HG03103 (cell line): ENCODE data around the gene ADGRL3.

Experiments
- ATAC-seq: cut with Tn5 transposase; IDR thresholded peaks from one replicate; pipeline ENCODE4 v1.9.1; 2021; ENCODE audit warnings: low read depth; ENCODE audit not compliant: unreplicated experiment

ADGRL3 gene

DNA sequence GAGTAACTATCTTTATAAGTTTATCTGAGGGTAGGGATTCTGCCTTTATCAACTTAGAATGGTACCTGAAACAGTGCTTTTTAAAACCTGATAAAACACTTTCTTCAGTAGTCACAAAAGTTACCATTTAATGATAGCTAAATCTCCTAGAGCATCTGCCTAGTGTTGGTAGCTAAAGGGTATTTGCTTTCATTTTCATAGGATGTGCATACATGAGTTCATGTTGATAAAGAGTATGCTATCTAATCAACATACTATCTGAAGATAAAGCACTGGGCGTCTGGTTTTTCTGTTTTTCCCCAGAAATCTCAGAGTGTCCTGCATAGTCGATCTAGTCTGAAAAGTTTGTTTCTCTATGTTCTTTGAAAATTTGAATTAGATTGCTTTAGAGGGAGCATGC is 75.1 kb downstream of the ADGRL3 start:
- no peak for ATAC-seq

DNA sequence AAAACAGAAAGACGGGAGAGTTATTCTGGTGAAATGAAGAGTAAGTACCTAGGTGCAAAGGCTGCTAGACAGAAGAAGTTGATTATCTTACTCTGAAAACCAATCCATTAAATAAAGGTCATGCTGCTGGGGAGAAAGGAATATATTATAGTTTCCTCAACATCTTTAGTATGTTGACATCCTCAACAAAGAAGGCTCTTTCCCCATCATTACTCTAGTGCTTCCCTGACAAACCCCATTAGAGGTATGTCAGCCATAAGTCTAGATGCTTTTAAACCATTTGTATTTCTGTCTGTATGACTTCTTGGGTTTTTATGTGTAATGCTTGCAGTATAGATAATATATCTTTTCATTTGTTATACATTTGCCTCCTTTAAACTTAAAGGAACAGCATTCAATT is 75.9 kb downstream of the ADGRL3 start:
- ATAC-seq: no peak

DNA sequence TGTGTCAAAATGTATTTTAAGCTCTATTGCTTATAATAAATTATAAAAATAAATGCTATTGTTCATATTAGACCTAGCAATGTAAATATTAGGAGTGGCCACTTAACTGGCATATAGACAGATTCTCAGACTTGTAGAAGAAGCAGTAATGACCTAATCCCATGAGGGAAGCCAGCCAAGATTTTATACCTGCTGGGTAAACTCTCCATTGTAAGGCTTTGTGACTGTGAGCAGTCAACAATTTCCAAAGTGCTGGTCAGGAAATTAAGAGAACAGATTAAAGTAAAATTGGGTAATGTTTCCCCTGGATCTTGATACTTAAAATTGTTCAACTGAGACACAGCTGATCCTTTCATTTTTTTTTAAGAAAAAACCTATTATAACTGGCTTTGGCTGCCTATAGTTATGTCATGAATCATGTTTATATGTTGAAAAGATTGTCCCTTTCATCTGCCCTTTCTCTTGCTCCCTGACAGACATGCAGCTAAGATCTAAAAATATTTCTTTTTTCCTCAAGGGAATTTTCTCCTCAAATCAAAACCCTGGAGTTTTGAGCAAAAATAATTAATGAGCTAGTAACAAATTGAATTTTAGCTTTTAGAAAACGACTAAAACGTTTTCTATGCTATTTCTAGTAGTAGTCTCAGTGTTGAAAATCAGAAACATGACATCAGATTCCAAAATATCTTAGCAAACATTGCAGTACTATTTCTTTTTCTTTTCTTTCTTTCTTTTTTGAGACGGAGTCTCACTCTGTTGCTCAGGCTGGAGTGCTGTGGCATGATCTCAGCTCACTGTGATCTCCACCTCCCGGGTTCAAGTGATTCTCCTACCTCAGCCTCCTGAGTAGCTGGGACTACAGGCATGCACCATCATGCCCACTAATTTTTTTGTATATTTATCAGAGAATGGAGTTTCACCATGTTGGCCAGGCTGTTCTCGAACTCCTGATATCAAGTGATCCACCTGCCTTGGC is 77.9 kb downstream of the ADGRL3 start:
- ATAC-seq: no peak

DNA sequence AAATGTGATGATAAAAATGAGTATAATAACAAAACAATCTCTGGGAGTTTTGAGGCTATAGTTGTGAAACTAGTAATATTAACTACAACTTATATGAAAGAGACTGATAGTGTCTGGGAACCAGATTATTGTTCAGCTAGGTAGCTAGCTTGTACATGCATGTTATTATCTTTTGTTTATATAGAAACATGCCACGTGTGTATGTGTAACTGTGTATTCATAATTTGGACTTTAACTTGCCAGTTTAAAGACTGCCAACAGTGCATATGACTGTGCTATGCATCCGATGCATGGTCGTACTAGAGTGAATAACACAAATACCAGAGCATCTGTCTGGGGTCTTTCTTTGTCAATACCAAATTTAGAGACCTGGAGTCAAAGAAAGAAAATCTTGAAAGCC is 92.2 kb downstream of the ADGRL3 start:
- no peak for ATAC-seq

DNA sequence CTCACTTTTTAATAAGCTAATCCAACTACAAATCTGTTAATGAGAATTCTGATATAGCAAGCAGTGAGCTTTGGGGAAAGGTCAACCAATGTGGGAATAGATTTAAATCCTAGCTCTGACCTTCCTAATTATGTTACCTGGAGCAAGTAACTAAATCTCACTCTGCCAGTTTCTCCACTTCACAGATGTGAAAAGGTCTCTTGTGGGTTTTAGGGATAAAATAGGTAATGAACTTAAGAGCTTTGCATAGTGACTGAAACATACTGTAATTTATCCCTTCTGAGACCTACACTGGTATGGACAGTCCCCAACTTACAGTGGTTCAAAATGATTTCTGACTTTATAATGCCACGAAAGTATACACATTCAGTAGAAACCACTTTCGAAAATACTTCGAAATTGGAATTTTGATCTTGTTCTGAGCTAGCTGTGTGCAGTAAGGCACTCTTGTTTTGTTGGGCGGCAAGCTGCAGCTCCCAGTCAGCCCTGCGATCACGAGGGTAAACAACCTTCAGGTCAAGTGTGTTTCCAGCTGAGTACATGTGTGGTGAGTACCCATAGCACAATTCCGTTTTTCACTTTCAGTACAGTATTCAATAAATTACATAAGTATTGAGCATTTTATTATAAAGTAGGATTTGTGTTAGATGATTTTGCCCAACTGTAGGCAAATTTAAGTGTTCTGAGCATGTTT is 93.7 kb downstream of the ADGRL3 start:
- no peak for ATAC-seq

DNA sequence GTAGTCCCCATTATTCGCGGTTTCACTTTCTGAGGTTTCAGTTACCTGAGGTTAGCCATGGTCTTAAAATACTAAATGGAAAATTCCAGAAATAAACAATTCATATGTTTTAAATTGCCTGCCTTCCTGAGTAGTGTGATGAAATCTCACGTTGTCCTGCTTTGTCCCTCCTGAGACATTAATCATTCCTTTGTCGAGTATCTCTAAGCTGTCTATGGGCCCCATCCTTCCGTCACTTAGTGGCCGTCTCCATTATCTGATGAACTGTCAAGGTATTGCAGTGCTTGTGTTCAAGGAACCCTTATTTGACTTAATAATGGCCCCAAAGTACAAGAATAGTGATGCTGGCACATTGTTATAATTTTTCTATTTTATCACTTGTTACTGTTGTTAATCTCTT is 94.8 kb downstream of the ADGRL3 start:
- ATAC-seq: no peak

DNA sequence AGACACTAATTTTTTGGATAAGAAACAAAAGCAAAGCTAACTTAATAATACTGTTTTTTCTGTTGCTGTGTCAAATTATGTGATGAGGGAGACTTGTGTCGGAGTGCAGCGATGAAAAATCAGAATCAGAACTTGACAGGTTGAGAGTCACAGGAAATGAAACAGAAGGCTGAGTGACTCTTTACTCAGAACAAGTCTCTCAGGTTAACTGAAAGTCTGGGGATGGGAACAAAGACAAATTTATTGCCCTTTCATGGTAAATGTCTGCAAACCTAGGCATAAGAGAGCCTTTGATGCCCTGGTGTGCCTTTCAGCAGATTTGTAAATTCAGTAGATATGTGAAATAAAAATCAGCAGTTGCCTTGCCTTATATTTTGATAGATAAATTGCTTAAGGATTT is 96.0 kb downstream of the ADGRL3 start:
- no peak for ATAC-seq

DNA sequence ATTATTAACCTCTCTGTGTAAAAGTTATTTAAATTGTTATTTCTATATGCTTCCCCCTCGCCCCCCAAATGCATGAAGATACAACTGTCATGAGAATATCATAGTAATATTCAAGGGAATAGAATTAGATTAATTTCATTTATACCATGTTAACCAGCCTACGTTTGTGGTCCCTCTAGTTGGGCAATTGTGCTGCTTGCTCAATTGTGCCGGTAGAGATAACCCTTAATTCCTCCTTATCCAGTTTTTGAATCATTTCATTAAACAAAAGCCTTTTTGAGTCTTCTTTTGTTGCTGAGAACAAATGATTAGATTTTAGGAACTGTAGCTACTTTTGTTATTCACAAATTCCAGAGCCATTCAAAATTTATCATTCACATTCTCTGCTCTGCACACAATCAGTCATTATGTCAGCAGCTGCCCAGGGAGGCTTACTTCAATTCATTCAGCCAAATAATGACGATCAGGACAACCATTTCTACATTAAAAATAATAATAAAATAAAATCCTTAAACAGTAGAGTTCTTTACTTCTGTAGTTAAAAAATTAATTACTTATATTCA is 98.1 kb downstream of the ADGRL3 start:
- no peak for ATAC-seq

DNA sequence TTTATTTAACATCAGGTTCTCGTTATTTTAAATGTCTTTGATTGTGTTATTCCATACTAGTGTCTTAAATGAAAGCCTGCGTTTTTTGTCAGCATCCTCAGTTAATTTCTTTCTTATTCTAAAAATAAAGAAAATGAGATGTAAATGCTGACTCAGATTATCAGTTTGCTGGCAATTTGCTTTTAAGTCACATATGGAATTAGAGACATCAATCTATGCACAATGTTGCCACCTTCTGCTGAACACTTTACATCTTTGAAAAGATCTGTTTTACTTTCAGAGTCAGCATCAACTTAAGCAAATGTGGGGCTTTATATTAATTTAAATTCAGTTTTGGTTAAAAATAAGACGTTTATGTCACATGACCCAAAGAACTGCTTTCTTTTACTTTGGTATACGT is 99.2 kb downstream of the ADGRL3 start:
- ATAC-seq: no peak

DNA sequence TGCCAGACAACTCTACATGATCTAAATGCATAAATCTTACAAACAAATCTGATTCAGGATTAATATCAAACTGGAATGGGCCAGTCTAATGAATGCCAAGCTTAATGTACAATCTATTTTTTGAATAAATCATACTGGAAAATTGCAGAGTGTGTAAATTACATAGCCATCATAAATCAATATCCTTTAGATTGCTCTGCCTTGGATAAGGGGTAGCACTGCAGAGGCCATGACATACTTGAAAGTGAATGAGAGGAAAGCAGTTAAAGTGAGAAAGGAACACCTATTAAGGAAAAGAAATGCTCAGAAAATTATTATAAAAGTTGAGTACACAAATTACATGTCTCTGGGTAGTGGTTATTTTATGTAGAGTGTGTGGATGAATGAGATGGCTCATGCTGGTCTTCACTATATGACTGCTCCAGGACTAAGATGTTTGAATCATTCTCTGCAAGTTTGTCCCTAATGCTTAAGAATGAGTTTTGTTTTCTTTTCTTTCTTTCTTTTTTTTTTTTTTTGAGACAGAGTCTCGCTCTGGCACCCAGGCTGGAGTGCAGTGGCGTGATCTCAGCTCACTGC is 100.2 kb downstream of the ADGRL3 start:
- ATAC-seq: no peak

DNA sequence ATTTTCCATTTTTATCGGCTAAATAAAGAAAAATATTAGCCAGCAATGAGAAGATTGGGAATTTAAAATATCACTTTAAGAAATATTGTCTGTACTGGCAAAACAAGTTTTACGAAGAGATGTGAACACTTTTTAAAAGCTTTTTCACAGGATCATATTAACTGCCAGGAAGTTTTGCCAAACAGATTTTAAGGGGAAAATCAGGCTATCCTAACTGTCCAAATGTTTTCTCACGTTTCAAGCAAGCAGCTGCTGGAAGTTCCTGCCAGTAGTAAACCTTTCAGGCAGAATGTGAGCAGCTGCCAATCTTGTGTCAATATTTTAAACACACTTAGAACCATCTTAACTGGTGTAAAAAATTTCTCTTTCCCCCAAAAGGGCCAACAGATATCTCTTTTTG is 101.1 kb downstream of the ADGRL3 start:
- no peak for ATAC-seq

DNA sequence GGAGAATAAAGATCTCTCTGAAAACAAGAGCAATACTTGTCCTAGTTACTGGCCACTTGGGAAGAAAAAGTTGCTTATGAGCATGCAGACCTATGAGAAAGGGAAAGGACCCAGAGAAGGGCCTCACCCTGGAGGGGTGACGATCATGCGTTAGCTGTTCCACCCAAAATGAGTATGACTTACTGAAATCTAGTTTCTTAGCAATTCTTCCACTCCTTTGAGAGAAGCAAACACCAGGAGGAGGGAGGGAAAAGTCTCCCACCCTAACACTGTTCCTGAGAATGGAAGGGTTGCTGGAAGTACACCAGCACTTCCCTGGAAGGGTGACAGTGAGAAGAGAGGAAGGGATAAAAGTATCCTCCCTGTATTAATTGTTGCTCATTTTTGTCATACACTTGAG is 107.9 kb downstream of the ADGRL3 start:
- no peak for ATAC-seq

DNA sequence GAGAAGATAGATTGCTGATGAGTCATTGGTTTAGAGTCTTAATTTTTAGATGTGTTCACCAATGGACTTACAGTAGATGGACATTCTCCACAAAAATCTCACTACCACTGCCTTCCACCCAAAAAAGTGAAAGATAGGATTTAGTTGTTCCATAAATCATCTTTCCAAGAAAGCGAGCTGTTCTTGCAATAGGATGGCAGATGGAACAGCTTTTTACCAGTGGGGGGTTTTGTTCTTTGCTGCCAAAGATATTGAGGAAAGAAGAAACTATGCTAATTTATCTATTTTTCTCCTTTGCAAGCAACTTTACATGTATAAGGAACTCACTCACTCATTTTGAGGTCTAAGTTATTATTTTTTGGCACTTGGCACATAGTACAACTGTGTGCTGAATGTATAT is 109.5 kb downstream of the ADGRL3 start:
- no peak for ATAC-seq

DNA sequence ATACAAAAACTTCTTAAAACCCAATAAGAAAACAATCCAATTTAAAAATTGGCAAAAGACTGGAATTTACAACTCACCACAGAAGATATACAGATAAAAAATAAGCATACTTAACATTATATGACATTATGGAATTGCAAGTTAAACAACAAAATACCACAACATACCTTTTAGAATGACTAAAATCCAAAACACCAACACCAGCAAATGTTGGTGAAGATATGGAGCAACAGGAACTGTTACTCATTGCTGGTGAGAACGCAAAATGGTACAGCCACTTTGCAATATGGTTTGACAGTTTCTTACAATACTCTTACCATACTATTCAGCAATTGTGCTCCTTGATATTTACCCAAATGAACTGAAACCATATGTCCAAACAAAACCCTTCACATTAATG is 112.4 kb downstream of the ADGRL3 start:
- ATAC-seq: no peak

DNA sequence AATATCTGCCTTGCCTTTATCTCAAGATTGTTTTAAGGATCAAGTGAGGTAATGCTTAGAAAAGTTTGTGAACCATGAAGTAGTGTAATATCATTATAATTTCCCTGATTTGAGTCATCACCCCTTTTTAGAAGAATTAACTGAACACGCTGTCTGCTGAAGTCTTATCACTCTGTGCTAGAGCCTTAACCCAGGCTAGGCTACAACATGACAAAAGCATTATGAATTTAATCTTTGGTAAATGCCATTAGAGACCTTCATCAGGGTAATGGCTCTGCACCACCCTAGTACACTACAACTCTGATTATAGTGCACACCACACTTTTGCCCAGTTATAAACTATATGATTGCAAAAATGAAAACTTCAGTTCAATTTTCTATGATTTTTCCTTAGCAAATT is 118.3 kb downstream of the ADGRL3 start:
- no peak for ATAC-seq

DNA sequence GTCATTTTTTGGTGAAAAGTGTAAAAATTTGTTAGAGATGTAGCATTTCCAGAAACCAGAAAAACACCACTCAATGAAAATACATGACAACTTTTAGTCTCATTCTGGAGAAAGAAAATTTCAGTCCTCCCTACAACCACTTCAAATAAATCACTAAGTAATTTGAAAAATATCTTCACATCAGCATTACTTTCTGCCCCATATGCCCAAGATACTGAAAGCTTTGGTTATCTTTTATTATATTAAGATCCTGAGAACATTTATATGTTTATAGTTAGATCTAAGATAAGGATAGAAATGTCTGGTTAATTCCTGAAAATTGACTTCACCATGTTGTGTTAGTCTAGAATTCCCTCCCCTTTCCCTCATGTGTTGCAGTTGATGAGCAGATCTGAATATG is 119.0 kb downstream of the ADGRL3 start:
- ATAC-seq: no peak

DNA sequence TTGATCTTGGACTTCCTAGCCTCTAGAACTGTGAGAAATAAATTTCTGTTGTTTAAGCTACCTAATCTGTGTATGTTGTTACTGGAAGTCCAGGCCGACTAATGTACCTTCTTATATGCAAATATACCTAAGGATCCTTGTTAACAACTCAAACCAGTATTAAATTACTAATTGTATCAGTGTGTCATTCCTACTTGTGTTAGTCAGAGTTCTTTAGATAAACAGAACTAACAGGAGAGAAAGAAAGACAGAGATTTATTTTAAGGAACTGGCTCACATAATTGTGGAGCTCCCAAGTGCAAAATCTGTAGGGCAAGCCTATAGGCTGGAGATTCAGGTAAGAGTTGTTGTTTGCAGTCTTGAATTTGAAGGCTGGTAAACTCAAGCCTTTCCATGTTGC is 120.0 kb downstream of the ADGRL3 start:
- ATAC-seq: no peak

DNA sequence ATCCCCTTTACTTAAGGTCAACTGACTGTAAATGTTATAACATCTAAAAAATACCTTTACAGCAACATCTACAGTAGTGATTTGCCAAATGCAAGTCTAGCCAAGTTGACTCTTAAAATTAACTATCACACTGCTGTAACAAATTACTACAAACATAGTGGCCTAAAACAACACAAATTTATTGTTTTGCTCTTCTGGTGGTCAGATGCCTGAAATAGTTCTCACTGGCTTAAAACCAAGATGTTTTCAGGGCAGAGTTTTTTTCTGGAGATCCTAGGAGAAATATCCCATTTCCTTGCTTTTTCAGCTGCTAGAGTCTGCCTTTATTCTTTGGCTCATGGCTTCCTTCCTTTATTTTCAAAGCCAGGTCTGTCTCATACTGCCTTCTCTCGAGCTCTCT is 120.5 kb downstream of the ADGRL3 start:
- ATAC-seq: no peak

DNA sequence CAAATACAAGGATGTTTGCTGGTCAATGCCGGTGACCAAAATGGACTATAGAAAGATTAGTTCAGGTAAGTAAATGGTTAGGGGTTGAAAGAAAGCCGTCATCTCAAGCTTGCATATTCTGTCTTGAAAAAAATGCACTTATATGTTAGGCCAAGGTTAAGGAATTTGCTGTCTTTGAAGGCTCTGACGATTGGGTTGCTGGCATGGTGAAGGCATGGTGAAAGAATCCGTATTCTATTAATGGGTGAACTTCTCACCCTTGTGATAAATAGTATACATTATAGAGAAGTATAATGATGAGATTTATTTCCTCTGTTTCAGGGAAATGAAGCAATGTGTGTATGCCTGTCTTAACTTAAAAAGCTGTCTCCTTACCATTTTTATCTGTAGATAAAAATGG is 132.6 kb downstream of the ADGRL3 start:
- no peak for ATAC-seq

DNA sequence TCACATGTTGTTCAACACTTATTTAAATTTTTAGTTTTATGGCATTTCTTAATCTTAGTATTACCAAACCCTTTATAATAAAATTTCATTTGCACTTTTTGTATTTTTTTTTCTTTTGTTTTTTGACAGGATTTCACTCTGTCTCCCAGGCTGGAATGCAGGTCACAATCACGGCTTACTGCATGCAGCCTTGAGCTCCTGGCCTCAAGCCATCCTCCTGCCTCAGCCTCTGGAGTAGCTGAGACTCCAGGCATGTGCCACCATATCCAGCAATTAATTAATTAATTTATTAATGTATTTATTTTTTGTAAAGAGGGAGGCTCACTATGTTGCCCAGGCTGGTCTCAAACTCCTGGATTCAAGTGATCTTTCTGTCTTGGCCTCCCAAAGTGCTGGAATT is 133.4 kb downstream of the ADGRL3 start:
- ATAC-seq: no peak

DNA sequence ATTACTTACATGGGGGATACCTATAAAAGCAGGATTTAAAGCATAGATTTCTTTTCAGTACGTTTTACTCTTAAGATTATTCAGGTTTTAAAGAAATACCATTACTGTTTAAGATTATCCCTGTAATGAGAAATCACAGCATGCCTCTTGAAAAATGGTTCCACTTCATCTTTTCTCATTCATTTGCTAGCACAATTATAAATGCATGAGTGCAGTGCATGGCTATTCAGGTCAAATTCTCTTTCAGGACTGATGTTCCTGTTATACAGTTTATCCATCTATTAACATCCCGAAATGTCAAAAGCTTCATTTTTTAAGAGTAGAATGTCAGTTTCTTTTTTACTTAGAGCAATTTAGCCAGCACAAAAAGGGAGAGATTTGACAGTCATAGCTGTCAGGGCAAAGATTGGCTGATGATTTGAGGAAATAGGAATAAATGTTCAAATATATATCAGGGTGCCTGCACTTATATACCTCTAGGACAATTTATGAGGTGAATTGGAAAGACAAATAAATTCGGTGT is 135.2 kb downstream of the ADGRL3 start:
- no peak for ATAC-seq
